Activated naive CD8-positive, alpha-beta T cell (primary cell): Measurements from ENCODE around the gene LCE3E.

Experiments used
- H3K27ac Mint-ChIP-seq: one replicate; pipeline ENCODE4 v1.8.0; 2021; ENCODE audit warnings: mixed read lengths
- H3K27me3 Mint-ChIP-seq: one replicate; pipeline ENCODE4 v1.8.0; 2021; ENCODE audit warnings: mixed read lengths
- H3K36me3 Mint-ChIP-seq: one replicate; pipeline ENCODE4 v1.8.0; 2021; ENCODE audit warnings: mixed read lengths
- H3K4me1 Mint-ChIP-seq: one replicate; pipeline ENCODE4 v1.8.0; 2021; ENCODE audit warnings: low read depth, mixed read lengths
- H3K4me3 Mint-ChIP-seq: one replicate; pipeline ENCODE4 v1.8.0; 2021; ENCODE audit warnings: mild to moderate bottlenecking, mixed read lengths
- H3K9me3 Mint-ChIP-seq: one replicate; pipeline ENCODE4 v1.8.0; 2021; ENCODE audit warnings: low read depth, mixed read lengths

The LCE3E gene

DNA sequence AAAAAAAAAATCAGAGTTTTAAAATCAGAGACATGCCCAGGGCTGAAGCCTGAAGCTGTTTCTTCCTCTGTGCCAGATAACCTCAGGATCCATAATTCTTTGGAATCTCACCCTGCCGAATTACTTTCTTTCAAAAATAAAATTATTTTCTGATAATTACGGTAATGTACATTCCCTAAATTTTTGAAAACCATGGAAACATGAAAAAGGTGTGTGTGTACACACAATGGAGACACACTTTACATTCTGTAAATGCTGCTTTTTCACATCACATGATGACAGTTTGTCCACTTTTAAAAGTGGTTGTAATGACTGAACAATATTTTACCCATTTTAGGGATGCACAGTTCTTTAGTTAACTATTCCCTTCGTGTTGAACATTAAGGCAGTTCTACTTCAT is 30.8 kb downstream of the LCE3E start:
- Mint-ChIP-seq H3K27ac (no peak overlapping the region), H3K4me3 (no peak overlapping the region), H3K36me3 (no peaks in the 10 kb centered on the region), H3K27me3 (peaks cover 25% of the 10 kb centered on the region), H3K4me1 (no peaks in the 10 kb centered on the region), H3K9me3 (no peaks in the 10 kb centered on the region)

- Mint-ChIP-seq H3K27ac (no peak overlapping the region), H3K27me3 (peaks cover 18% of the 10 kb centered on the region), H3K4me3 (no peak overlapping the region), H3K9me3 (no peaks in the 10 kb centered on the region), H3K36me3 (no peaks in the 10 kb centered on the region), H3K4me1 (no peaks in the 10 kb centered on the region)
These were observed 33.1 kb downstream of the LCE3E start for GRCh38 chr1:152533327-152533938.

DNA sequence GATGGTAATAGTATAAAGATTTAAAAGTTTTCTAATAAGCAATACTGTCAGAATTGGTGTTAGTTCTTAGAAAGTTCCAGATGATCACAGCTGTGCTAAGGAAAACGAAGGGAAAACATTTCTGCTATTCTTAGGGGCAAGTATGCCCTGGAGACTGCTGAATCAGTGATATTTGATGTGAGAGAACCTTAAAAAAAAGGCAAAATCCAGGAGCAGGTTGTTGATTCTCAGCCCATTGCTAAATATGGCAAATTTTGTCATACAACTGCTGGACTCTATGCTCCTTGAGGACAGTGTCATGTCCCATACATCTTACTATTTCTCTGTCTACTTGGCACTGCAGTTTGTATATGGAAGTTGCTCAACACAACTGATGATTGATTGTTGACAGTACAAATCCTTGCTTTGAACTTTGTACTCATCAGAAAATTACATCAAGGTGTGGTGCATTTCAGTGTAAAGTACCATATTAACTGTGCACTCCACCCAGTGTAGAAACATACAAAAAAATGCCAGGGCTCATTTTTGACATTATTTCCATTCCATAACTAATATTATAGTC is 41.4 kb downstream of the LCE3E start:
- no peaks in the 10 kb centered on the region for H3K9me3 Mint-ChIP-seq
- no peaks in the 10 kb centered on the region for H3K36me3 Mint-ChIP-seq
- no peaks in the 10 kb centered on the region for H3K4me1 Mint-ChIP-seq
- no peak overlapping the region for H3K4me3 Mint-ChIP-seq
- H3K27me3 Mint-ChIP-seq: peaks cover 18% of the 10 kb centered on the region
- no peak overlapping the region for H3K27ac Mint-ChIP-seq

DNA sequence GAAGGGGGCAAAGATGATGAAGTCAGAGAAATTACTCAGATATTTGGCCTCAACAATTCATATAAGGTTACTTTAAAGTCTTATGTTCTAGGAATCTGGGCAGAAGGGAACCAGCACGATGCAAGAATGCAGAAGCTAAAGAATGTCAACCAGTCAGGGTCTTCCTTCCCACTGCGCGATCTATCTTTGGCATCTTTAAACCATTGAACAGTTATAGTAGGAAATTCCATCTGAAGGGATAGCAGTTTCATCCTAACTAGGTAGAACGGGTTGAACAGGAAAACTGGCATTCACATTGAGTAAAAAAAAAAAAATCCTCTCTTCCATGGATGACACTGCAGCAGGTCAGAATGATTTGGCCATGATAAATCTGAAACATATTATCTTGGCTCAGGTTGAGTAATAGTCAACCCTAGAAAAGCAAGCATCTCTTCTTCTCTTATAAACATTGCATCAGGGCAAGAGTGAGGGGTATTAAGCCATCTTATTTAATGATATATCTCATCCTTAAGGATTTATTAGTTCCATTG is 46.0 kb downstream of the LCE3E start:
- no peaks in the 10 kb centered on the region for H3K36me3 Mint-ChIP-seq
- H3K9me3 Mint-ChIP-seq: no peaks in the 10 kb centered on the region
- H3K4me1 Mint-ChIP-seq: no peaks in the 10 kb centered on the region
- no peak overlapping the region for H3K27ac Mint-ChIP-seq
- peaks cover 23% of the 10 kb centered on the region for H3K27me3 Mint-ChIP-seq
- H3K4me3 Mint-ChIP-seq: no peak overlapping the region

GRCh38 chr1:152519851-152520250 is 46.7 kb downstream of the LCE3E start:
- no peaks in the 10 kb centered on the region for H3K36me3 Mint-ChIP-seq
- H3K9me3 Mint-ChIP-seq: no peaks in the 10 kb centered on the region
- H3K27me3 Mint-ChIP-seq: peaks cover 25% of the 10 kb centered on the region

DNA sequence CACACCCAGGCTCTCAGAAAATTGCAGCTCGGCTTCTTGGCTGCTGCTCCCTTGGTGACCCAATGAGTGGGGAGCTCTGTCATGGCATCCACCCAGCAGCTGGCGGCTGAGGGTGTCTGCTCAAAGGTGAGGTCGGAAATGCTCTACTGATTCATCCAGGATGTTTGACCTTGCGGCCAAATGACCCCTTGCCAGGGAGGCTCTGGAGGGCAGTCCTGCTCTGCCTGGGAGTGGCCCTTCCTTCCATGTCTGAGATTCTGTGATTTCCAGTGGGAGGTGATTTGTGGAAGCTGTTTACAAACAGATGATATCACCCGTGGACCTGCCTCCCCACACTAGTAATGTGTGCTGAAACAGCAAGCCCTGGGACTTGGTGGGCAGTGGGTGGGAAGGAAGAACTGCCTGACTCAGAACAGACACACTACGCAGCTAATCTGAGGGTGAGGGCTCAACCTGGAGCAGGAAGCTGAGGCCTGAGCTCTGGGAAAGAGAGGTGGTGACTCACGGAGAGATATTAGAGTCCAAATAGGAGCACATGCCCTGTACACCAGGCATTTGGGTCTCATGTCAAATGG is 49.3 kb downstream of the LCE3E start:
- peaks cover 41% of the 10 kb centered on the region for H3K27me3 Mint-ChIP-seq
- H3K27ac Mint-ChIP-seq: no peak overlapping the region
- no peaks in the 10 kb centered on the region for H3K9me3 Mint-ChIP-seq
- peaks cover 6% of the 10 kb centered on the region for H3K4me1 Mint-ChIP-seq
- no peaks in the 10 kb centered on the region for H3K36me3 Mint-ChIP-seq
- H3K4me3 Mint-ChIP-seq: no peak overlapping the region

More at GRCh38 chr1:152519851-152520250, 46.7 kb downstream of the LCE3E start:
- Mint-ChIP-seq H3K4me3 (no peak overlapping the region), H3K4me1 (peaks cover 2% of the 10 kb centered on the region), H3K27ac (no peak overlapping the region)

DNA sequence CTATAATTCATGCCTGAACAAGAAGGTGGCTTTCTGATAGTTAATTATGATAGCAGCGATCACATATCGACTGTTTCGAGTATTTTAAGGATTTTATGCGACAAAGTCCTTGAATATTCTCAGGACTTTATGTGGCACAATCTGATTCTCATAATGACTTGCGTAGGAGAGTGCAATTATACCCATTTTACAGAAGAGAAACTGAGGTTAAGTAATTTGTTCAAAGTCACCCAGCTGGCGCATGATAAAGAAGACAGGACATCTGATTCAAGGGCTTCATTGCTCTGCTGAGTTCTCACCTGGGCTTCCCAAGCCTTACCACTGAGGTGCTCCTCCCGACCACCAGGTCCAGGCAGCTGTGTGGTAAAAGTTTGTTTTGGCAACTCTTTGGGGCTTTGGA is 50.5 kb downstream of the LCE3E start:
- peaks cover 47% of the 10 kb centered on the region for H3K27me3 Mint-ChIP-seq
- no peak overlapping the region for H3K4me3 Mint-ChIP-seq
- no peaks in the 10 kb centered on the region for H3K9me3 Mint-ChIP-seq
- H3K27ac Mint-ChIP-seq: no peak overlapping the region
- H3K36me3 Mint-ChIP-seq: no peaks in the 10 kb centered on the region
- peaks cover 6% of the 10 kb centered on the region for H3K4me1 Mint-ChIP-seq
